Prostate gland (tissue), 1 donor: ENCODE data around the gene FSIP1.

ENCODE experiments used
- POLR2A ChIP-seq: fragments of 450-650 bp; IDR thresholded peaks from one replicate; pipeline ENCODE4 v1.6.1; 2016; ENCODE audit warnings: antibody characterized with exemption, mild to moderate bottlenecking
- POLR2AphosphoS5 ChIP-seq: sonication (generic); formaldehyde crosslinking; IDR thresholded peaks from one replicate; pipeline ENCODE4 v1.6.1; 2017; ENCODE audit warnings: antibody characterized with exemption

GRCh38 chr15:39788108-39788507 is 5.5 kb upstream of the FSIP1 start:
- no peak for TF ChIP-seq POLR2AphosphoS5
- no peak for TF ChIP-seq POLR2A
